Activated CD8-positive, alpha-beta memory T cell treated with anti-CD3 and anti-CD28 coated beads for 1 hour (primary cell): ENCODE results near the gene MICAL2.

Source experiments
- DNase-seq, 2 donors: peaks; one replicate each; pipeline ENCODE4 v3.0.0-alpha.2; 2020; ENCODE audit warnings: low read depth in 1 of 2; ENCODE audit errors: extremely low read depth in 1 of 2

Gene MICAL2

DNA sequence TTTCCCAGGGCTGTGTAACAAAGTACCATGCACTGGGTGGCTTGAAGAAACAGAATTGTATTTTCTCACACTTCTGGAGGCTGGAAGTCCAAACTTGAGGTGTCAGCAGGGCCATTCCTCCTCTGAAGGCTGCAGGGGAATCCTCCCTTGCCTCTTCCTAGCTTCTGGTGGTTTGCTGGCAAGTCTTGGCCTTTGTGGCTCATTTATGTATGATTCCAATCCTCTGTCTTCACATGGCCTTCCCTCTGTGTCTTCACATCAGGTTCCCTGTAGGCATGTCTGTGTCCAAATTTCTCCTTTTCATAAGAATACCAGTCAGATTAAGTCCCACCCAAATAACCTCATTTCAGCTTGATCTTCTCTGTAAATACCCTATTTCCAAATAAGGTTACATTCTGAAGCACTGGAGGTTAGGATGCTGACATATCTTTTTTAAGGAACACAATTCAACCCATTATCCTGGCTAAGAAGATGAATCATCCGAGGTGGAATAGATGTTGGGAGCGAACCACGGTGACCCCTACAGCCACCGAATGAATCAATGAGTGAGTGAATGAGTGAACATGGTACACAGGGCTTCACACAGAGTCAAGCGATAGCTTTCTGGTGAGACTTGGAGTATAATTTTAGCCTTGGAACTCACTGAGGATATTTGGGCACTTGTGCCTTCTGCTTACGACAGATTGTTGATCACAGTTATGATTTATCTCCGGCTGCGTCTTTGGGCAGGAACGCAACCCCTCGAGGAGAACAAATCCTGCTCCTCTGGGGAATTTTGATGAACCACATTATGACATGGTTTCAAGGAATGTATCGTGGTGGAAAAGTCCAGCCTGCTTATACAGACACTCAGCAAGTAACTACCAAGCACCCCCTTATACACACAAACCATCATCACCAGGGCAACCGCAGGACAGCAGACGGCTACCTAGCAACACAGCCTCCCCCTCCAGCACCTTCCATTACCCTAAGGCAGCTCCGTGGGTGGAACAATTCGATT, 34.3 kb upstream of the MICAL2 start:
- no peak for DNase-seq

DNA sequence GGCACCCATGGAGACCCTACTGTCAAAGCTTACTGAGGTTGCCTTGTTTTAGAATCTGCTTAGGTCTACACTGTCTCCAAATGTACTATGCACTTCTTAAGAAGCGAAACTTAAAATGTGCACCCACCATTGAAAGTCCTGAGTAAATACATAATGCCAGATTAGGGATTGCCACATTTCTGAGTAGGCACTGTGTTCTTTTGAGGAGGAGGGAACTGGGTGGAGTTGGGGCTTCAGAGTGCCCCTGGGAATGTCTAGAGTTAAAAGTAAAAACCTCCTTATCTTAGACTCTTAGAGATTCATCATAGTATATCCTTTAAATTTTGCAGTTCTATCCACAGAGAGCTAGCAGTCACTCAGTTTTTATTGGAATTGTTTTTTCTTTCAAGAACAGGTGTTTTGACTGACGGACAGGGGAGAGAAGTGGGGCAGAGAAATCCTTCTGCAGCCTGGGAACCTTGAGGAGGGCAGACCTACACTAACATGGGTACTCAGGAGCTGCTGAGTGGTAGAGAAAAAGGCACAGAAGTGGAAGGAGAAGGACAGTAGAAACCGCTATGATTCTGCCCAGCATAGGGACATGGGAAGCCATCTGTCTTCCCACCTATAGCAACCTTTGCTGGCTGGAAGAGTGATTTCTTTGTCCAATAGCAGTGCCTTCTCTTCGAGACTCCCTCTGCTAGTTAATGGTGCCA, 33.4 kb upstream of the MICAL2 start:
- no peak for DNase-seq

DNA sequence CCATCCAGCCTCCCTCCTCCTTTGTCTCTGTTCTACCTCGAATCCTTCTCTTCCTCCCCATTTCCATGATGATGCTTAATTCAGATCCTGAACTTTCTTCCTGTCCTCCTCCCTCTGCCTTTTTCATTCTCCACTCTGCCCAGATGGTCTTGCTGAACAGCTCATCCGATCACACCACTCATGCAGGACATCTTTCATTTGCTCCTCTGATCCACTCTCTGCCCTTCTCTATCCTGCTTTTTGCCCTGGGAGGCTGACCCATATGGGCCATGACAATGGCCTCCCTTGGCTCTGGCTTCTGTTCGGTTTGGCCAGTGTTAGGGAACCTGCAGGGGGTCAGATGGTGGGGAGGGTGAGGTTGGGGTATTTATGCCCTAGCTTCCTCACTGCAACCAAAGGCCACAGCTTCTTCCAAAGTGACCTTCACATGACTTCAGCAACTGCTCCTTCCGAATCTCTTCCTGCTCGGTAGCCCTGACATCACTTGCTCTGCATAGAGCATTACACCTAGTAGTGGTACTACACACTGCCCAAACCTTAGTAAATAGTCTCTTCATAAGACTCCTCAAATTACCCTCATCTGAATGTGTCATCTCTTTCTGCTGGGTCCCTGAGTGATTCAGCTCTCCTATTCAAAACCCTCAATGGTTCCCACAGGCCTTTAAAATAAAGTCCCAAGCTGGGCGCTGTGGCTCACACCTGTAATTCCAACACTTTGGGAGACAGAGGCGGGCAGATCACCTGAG, 32.7 kb upstream of the MICAL2 start:
- DNase-seq = no peak

DNA sequence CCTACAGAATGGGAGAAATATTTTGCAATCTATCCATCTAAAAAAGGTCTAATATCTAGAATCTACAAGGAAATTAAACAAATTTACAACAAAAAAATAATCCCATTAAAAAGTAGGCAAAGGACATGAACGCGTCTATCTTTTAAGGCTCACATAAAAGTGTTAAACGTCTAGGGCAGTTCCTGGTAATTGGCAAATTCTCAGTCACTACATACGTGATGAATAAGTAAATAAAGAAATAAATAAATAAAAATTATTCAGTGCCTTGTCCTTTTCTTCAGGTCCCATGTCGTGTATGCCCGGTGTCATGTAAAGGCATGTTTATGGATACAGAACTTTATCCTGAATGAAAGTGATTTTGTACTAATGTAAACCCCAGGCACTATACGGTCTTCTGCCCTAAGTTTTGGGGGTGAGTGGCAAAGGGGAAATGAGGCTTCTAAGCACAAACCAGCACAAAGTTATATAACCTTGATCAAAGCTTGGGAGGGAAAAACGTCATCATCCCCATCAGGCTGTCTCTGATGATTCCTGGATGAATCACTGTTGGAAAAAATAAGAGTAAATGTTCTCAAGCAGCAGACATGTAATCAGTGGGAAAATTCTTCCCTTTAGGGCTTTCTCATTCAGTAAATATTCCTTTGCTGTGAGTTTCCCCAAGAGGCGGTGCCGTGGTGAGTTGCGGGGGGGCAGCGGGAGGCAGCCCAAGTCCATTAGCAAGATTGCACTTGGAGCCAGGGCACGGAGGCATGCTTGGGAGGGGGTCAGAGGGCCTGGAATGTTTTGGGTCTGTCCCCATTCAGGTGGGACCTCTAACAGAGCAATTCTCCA, 30.4 kb upstream of the MICAL2 start:
- no peak for DNase-seq

DNA sequence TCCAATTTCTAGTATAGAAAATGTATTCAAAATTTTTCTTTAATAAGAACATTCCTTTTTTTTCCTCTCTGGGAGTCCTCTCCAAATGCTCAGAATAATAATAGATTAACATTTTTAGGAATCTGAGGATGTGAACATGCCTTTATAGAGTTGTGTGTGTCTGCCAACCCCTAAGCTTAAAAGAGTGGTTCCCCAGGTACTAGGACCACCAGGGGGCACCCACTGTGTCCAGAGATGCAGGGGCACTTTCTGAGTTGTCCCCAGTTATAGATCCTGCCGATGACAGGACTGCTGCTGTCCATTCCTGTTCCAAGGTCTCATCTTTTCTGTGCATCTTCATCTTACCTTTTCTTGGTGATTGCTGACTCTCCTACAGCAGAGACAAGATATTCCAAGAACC, 27.0 kb upstream of the MICAL2 start:
- DNase-seq = no peak

DNA sequence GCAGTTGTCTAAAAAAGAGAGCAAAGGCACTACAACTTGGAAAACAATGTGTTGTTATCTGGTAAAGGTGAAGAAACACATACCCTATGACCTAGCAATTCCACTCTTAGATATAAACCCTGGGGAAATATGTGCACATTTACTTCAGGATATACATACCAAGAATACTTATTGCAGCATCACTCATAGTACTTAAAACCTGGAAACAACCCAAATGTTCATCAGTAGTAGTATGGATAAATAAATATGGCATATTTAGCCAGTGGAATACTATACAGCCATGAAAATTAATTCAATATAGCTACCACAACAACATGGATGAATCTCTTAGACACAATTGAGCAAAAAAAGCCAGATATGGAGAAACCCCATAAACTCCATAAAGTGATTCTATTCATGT, 26.1 kb upstream of the MICAL2 start:
- DNase-seq = no peak

DNA sequence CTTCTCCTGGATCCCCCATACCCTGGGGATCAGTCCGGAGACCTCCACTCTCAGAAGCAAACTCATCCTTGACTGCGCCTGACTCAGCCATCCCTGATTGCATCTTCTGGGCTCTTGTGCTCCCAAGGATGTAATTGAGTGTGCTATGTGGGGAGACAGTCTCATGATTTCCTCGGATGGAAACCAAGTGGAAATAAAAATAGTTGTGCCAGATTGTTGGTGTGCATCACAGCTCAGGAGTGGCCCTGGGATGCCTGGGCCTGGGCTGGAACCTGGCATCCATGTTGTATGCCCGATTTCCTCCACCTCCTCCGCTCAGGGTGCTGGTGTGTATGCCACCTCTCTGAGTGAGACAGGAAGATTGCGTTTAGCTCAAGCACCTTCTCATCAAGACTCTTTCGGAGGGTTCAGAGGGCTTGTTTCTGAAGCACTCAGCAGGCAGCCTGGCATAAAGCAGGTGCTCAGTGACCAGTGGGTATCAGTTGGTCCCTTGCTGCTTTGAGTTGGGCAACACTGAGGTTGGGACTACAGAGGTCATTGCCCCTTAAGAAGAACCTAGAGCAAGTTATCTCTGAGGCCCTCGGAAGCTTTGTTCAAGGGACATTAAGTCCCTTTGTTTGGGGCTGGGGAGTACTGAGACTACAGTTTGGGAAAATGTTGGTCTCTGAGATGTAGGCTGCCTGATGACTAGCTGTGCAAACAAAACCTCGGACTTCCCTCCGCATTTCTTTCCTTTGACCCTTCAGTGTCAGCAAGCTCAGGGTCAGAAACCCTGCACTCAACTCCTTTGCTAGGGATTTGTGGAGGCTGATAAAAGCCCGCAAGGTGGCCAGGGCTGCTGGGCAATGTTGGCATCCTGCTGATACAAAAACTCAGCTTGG, 24.8 kb upstream of the MICAL2 start:
- no peak for DNase-seq

DNA sequence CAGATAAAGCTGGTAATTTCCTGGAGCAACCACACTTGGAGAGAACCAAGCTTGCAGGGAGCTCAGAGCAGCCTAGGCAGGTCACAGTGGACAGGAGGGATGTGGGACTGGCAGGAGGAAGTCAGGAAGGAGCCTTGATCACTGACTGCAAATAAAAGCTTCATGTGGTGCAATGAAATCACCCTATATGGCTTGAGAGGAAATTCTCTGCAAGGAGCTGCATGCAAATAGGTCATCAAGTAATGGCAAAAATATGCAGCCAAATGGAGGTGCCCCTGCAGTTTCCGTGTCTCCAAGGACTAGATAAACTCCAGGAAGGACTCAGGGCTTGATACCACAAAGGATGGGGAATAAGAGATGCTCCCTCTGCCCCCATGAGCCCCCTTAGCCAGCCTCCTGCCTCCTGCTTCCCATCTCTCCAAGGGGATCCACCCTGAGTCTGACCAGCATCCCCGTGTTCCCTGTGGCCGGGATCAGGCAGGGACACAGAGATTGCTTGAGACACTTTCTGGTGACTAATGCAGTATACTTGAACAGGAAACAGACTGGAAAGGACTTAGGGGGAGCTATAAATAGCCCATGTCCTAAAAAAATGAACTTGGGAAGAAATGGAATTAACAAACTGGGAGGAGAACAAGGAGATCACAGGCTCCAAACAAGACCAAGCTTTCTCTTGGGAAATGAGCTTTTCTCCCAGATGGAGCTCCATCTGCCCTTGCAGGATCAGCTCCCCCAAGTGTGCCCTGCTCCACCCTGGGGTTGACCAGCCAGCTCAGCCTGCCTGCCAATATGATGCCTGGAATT, 23.9 kb upstream of the MICAL2 start:
- no peak for DNase-seq

DNA sequence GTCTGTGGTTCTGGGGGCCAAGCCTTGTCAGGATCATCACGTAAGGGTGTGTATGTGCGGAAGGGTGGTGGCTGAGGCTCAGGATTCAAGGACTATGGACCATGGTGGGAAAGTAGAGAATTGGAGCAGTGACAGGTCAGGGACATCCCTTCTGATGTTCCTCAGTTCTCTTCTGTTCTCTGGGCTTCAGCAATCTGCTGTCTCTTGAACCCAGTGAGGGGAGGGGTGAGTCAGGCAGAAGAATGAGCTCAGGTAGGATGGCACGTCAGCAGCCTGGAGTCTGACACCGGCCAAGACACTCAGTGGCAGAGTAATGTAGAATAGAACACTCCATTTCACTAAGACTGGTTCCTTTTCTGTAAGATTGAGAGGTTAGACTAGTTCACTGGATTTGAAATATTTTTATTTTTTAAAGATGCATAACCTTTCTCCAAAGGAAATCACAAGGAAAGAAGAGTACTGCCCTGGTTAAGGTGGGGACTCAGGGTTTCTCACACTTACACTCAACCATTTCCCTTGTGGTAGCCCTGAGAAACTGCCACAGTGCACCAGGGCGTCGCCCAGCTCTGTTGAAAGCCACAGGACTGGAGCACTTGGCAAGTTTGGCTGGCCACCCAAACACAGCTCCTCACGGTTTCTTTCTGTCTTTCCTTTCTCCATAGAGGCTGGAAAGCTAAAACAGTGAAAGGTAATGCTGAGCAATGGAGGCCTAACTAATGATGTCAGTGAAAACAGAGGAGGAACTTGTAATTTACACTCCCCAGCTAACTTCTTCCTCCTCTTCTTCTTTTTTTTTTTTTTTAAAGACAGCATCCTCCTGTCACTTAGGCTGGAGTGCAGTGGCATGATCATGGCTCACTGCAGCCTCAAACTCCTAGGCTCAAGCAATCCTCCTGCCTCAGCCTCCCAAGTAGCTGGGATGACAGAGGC, 23.1 kb upstream of the MICAL2 start:
- DNase-seq = no peak

DNA sequence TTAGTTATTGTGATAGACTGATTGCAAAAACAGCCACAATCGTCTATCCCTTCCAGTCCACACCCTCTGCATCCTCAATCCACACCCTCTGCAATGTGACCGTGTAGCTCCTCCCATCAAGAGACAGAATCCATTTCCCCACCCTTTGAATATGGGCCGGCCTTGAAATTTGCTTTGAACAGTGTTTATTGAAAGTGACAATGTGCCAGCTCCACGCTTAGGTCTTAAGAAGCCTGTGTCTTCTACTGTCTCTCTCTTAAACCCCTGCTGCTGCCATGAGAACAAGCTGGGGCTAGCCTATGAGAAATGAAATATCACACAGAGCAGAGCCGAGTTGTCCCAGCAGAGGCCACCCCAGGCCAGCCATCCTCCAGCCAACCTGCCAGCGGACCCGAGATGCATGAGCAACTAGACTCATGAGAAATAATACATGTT, 22.3 kb upstream of the MICAL2 start:
- no peak for DNase-seq

DNA sequence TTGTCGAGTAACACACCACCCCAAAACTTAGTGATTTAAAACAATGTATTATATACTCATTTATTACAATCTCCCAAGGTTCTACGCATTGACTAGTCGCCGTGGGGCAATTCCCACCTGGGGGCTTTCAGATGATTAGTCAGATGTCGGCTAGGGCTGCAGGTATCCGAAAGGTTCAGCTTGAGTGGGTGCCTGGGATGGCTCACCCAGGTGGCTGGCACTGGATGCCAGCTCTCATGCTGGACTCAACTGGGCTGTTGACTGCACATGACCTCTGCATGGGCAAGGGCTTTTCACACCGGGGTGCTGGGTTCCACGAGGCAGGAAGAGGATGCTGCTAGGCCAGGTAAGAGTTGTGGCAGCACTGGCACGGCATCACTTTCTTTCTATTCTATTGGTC, 21.9 kb upstream of the MICAL2 start:
- no peak for DNase-seq

DNA sequence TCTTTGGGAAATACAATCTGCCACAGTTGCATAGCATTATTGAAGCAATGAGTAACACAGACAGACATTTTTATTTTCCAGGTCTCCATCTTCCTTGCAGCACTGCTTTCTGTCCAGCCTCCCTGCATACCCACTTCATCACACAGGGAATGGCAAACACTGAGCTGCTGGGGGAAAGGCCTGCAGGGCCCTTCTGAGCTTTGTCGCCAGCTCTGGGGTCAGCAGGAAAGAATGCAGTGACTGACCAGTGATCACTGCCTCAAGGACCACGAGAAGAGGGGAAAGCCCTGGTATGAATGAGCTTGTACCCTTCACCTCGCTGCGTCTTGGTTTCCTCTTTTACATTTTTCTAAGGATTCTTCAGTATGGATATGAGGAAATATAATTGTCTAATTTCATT, 21.3 kb upstream of the MICAL2 start:
- DNase-seq = no peak

DNA sequence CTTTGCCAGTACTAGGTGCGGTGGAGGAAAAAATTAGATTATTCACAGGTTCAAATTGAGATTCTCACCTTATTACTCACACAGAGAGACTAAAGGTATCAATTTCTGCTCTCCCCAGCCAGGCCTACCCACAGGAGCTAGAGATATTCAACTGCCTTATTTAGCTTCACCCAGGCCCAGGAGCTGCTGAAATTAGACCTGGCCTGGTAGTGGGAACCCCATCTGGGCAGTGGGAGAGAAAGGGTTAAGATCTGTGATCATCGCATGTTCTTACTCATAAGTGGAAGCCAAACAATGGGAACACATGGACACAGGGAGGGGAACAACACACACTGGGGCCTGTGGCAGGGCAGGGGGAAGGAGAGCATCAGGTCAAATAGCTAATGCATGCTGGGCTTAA, 20.9 kb upstream of the MICAL2 start:
- no peak for DNase-seq

DNA sequence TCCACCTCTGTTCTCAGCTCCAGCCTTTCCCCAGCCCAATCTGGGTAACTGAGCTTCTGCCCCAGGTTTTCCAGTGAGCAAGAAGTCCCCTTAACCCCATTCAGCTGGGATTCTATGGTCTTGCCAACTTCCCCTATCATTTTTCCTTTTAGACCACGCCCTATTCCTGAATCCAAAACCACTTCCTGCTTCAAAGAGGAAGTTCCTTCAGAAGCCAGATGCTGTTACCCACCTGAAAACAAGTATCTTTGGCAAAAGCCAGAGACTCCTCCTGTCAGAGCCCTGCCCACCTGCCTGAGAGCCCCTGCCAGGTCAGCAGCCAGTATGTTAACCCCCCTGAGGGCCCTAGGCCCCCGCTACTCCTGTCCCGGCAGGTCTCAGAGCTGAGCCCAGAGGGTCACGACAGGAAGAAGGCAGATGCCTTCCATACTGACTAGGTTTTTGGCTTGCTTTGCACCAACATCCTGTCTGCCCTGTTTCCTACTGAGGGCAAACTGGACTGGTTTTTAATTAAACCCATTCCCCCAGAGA, 20.3 kb upstream of the MICAL2 start:
- no peak for DNase-seq

DNA sequence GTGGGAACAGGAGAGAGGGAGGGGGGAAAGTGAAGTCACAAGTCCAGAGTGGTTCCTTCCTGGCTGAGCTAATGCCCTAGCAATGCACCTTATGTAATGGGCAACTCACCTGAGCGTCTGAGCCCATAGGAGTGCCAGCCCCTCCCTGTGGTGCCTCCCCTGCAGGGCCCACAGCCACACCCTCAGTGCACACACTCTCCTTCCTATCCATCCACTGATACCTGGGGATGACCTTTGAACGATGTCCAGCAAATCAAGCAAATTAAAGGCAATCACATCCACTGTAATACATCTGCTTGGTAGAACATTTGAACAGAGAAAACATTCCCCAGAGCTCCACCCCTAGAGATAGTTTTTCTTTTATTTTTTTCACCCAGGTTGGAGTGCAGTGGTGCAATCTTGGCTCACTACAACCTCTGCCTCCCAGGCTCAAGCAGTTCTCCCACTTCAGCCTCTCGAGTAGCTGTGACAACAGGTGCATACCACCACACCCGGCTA, 19.6 kb upstream of the MICAL2 start:
- no peak for DNase-seq

DNA sequence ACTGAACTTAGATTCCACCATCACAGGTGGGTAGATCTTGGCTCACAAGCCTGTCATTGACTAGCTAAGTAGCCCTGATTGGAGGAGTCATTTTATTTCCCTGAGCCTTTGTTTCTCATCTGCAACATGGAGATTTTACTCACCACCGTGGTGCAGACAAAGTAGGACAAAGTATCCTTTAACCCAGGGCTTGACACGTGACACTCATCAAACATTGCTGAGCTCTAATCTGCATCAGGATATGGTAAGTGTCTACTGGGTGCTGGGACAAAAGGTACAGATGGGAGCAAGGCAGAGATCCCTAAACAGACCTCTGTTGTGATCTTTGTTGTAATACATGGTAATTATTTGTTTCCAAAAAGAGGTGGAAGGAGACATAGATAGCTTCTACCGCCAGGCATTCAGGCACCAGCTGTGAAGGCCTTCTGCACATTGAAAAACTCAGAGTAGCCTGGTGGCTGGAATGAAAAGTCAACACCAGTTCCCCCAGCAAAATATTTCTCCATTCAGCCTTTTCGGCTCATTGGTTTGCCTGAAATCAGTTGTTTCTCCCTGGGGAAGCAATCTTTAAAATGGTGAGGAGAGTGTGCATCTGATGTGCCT, 18.3 kb upstream of the MICAL2 start:
- no peak for DNase-seq

DNA sequence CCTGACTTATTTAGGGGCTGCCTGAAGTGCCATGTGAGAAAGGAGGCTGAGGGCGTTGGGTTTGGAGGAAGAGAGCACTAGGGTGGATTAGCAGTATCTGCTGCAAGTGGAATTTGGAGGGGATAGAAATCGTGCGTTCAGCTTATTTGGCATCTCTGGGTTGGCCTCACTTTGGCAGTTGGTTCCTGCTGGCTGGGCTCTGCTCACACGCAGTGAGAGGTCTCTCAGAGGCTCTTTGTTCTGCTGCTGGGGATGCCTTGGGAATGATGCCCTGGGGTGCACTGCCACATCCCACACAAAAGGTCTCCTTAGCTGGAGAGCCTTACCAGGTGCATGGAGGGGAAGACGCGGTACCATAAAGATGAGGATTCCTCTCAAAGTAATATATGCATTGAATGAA, 17.7 kb upstream of the MICAL2 start:
- no peak for DNase-seq
